ENCODE measurements around the gene FAM181A.

GRCh38 chr14:93970965-93971634 lies 44.0 kb downstream of the FAM181A start:
- TF ChIP-seq GATA3 (IDR thresholded peaks at IDR 0.05; ENCODE audit: low read depth, low read length) (no peak), GATA2 (IDR thresholded peaks at IDR 0.05; ENCODE audit: low read depth, low read length) (no peak)
